Body of pancreas (tissue), 4 donors: ENCODE results near the gene SF3B3.

Experiments
- POLR2A ChIP-seq, 3 donors: fragments of 450-650 bp; IDR thresholded peaks; one replicate each; pipeline ENCODE4 v1.6.1; 2016; ENCODE audit warnings: antibody characterized with exemption in 3 of 3, mild to moderate bottlenecking in 2 of 3
- TF ChIP-seq, protein P1 (sequence below), 7 experiments: fragments of 450-650 bp in 4 of 7; fragments of 200-600 bp in 3 of 7; sonication (generic) in 3 of 7; IDR thresholded peaks; one replicate each; pipeline ENCODE4 v1.5.1; 2016 to 2019; ENCODE audit warnings: antibody characterized with exemption in 7 of 7

DNA sequence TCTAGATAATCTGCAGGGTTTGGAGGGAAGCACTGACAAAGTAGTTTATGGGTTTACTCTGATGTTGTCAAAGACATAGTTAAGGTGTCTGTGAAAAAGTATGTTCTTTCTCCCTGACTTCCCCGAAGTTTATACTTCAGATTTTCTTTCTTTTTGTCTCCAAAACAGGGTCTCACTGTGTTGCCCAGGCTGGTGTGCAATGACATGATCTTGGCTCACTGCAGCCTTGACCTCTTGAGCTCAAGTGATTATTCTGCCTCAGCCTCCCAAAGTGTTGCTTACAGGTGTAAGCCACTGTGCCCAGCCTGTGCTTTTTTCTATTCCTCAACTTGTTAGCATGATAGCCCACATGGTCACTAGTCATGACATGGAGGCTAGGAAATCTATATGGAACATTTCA is 20.9 kb downstream of the SF3B3 start:
- TF ChIP-seq, protein P1, sequence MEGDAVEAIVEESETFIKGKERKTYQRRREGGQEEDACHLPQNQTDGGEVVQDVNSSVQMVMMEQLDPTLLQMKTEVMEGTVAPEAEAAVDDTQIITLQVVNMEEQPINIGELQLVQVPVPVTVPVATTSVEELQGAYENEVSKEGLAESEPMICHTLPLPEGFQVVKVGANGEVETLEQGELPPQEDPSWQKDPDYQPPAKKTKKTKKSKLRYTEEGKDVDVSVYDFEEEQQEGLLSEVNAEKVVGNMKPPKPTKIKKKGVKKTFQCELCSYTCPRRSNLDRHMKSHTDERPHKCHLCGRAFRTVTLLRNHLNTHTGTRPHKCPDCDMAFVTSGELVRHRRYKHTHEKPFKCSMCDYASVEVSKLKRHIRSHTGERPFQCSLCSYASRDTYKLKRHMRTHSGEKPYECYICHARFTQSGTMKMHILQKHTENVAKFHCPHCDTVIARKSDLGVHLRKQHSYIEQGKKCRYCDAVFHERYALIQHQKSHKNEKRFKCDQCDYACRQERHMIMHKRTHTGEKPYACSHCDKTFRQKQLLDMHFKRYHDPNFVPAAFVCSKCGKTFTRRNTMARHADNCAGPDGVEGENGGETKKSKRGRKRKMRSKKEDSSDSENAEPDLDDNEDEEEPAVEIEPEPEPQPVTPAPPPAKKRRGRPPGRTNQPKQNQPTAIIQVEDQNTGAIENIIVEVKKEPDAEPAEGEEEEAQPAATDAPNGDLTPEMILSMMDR (IDR thresholded peaks at IDR 0.05): no peak
- no peak for TF ChIP-seq POLR2A (IDR thresholded peaks at IDR 0.05)
